WI38 (cell line): ENCODE results near the gene LRRC8E.

Experiments
- H3K4me3 ChIP-seq: 2 replicates; pipeline ENCODE4 v1.5.1; 2011; ENCODE audit warnings: low read depth, mild to moderate bottlenecking, control low read depth, low read length
- CTCF ChIP-seq: IDR thresholded peaks from 2 replicates; pipeline ENCODE4 v1.5.1; 2012; ENCODE audit warnings: low read depth, mild to moderate bottlenecking, control low read depth, low read length

LRRC8E gene

GRCh38 chr19:7888145-7888825, at the start of gene LRRC8E:
Gene LRRC8E, plus strand, starts transcription at chr19:7888510. Its CDS starts 7,094 bp downstream, at chr19:7895604.
- TF ChIP-seq CTCF, result no peak
- peak within 1 kb of the TSS; percentile 75 for H3K4me3 ChIP-seq

DNA sequence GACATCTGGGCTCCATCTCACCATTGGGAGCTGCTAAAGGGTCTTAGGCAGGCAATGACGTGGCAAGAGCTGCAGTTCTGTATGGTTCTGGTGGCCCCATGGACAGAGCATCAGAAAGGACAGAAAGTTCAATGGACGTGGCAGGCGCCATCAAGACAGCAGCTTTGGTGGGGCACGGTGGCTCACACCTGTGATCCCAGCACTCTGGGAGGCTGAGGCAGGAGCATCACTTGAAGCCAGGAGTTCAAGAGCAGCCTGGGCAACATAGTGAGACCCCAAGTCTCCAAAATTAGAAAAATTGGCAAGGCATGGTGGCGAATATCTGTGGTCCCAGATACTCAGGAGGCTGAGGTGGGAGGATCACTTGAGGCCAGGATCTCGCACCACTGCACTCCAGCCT, 48.8 kb upstream of the LRRC8E start:
- TF ChIP-seq CTCF, result no peak
- no peak overlapping the region for H3K4me3 ChIP-seq

GRCh38 chr19:7840629-7841028, 47.7 kb upstream of the LRRC8E start:
- no peak for TF ChIP-seq CTCF
- H3K4me3 ChIP-seq, result no peak overlapping the region

GRCh38 chr19:7841751-7842660, 46.3 kb upstream of the LRRC8E start:
- TF ChIP-seq CTCF, result no peak
- no peak overlapping the region for H3K4me3 ChIP-seq

- no peak for TF ChIP-seq CTCF
- no peak overlapping the region for H3K4me3 ChIP-seq
Measured at GRCh38 chr19:7842661-7843294, 45.5 kb upstream of the LRRC8E start.

GRCh38 chr19:7843521-7843920, 44.8 kb upstream of the LRRC8E start:
- no peak for TF ChIP-seq CTCF

More at GRCh38 chr19:7843521-7843920, 44.8 kb upstream of the LRRC8E start:
- no peak overlapping the region for H3K4me3 ChIP-seq
